ENCODE data around the gene CEACAM20.
A peak's percentile ranks its signal among the peaks of the same experiment; 100 is the strongest.
"Not testable (repeated sequence)": the region's sequence is repeated elsewhere in the genome, so short reads cannot be mapped to it uniquely, and the experiment has no call there.

Gene CEACAM20

GRCh38 chr19:44557933-44558332 is 28.5 kb upstream of the CEACAM20 start:
- TF ChIP-seq CTCF (IDR thresholded peaks at IDR 0.05; ENCODE audit: borderline replicate concordance, insufficient read depth, low read depth, low read length): no peak
- H3K4me3 ChIP-seq (ENCODE audit: low read depth, low read length): no peak overlapping the region

DNA sequence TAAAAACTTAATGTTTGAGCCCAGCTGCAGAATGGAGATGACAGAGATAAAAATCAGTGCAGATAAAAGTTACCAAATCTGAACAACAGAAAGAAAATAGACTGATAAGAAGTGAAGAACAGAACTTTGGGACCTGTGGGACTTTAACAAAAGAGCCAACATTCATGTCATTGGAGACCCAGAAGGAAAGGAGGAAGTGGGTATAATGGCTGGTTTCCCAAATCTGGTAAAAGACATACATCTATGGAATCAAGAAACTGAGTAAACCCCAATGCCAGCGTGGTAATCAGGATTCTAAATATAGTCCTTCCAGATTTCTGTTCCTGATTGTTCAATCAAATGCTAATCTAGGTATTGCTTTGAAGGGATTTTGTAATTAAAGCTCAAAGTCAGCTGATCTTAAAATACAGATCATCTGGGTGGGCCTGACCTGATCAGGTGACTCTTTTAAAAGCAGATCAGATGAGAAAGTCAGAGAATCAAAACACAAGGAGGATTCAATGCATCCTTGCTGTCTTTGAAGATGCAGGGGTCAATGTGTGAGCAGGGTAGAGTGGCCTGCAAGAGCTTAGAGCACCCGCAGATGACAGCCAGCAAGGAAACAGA is 25.3 kb upstream of the CEACAM20 start:
- no peak for TF ChIP-seq CTCF (IDR thresholded peaks at IDR 0.05; ENCODE audit: borderline replicate concordance, insufficient read depth, low read depth, low read length)
- no peak overlapping the region for H3K4me3 ChIP-seq (ENCODE audit: low read depth, low read length)

DNA sequence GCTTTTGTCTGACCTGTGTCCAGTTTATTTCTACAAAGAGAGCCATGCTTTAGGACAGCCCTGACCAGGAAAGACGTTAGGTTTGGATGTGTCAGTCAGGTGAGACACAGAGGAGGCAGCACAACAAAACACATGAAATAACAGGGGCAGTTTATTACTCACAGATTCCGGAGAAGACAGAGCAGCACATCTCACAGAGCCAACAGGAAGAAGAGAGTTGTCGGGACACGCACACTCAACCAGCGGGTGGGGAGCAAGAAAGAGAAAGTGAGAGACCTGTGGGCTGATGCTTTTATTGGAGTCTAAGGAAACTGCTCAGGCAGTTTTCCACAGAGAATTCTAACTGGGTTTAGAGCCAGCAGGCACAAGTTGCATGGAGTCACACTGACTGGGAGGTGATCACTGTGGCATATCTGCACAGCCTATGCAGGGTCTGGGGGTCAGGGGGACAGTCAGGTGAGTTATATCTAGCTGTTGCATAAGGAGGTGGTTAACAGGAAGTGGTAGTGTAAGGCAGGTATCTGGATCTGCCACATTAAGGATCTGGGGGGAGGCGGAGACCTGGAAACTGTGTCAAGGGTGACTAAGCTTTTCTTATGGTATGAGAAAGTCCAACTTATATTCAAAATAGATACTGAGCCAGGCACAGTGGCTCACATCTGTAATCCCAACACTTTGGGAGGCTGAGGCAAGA is 24.1 kb upstream of the CEACAM20 start:
- no peak for TF ChIP-seq CTCF (IDR thresholded peaks at IDR 0.05; ENCODE audit: borderline replicate concordance, insufficient read depth, low read depth, low read length)
- no peak overlapping the region for H3K4me3 ChIP-seq (ENCODE audit: low read depth, low read length)

DNA sequence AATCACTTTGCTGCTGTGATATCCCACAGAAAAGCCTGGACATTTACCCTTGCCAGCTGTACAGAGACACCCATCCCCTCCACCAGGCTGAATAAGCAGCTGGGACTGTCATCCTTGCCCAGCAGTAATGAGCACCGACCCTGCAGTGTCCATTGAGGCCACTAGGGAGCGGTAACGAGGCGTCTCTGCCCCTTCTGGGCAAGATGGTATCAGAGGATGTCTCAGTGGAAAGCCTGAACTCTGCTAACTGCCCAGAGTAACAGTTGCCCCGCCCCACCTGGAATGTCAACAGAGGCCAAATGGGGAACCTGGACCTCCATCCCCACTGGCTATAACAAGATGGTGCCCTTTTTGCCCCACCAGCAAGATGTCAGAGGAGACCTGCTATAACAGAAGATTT is 22.8 kb upstream of the CEACAM20 start:
- no peak overlapping the region for H3K4me3 ChIP-seq (ENCODE audit: low read depth, low read length)
- peak; percentile 64 for TF ChIP-seq CTCF (IDR thresholded peaks at IDR 0.05; ENCODE audit: borderline replicate concordance, insufficient read depth, low read depth, low read length)

DNA sequence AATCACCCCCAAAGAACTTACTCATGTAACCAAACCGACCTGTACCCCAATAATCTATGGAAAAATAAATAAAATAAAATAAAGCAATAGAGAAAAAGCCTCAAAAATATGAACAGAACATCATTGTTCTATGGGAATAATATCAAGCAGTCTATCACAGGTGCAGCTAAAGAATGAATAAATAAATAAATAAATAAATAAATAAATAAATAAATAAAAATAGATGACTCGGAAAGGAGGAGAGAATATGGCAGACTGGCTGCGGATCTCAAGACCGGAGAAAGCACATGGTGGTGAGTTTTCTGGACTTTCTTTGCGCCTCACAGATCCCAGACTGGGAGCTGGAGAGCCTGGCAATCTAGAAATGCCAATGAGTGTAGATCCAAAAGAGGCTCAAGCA is 22.4 kb upstream of the CEACAM20 start:
- no peak overlapping the region for H3K4me3 ChIP-seq (ENCODE audit: low read depth, low read length)
- no peak for TF ChIP-seq CTCF (IDR thresholded peaks at IDR 0.05; ENCODE audit: borderline replicate concordance, insufficient read depth, low read depth, low read length)

DNA sequence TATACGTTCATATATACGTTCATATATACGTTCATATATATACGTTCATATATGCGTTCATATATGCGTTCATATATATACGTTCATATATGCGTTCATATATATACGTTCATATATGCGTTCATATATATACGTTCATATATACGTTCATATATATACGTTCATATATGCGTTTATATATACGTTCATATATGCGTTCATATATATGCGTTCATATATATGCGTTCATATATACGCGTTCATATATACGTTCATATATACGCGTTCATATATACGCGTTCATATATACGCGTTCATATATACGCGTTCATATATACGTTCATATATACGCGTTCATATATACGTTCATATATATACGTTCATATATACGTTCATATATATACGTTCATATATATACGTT is 21.5 kb upstream of the CEACAM20 start:
- H3K4me3 ChIP-seq (ENCODE audit: low read depth, low read length): not testable (repeated sequence)

GRCh38 chr19:44549507-44549906 is 20.0 kb upstream of the CEACAM20 start:
- TF ChIP-seq CTCF (IDR thresholded peaks at IDR 0.05; ENCODE audit: borderline replicate concordance, insufficient read depth, low read depth, low read length): no peak
- H3K4me3 ChIP-seq (ENCODE audit: low read depth, low read length): no peak overlapping the region

Measured in GM12875 (cell line).